Measurements from ENCODE around the gene LAMA2. TPM values are rescaled to one million over a fixed set of nuclear protein-coding genes. Genes with fewer than 3 reads are reported as not detected.

Gene LAMA2
- total and polyA plus RNA-seq, 2 experiments from 2014 or later: 0.91 to 6.4 TPM

DNA sequence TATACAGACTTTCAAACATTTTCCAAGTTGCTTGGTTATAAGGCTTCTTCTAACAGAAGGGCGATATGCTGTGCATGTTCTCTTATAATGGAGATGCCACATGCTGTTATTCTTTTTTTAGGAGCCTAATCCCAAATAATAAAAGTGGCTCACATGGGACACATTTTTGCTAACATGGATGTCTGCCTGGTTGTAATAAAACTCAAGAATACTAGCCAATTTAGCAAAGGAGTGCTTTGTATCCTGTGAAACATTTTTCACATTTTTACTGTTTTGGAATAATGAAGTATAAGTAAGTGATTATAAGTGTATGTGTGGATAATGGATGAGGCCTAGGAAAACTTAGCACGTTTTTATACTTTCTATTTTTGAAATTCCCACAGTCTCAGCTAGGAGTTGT lies 312.2 kb downstream of the LAMA2 start (continued):
- TF ChIP-seq, protein P1, sequence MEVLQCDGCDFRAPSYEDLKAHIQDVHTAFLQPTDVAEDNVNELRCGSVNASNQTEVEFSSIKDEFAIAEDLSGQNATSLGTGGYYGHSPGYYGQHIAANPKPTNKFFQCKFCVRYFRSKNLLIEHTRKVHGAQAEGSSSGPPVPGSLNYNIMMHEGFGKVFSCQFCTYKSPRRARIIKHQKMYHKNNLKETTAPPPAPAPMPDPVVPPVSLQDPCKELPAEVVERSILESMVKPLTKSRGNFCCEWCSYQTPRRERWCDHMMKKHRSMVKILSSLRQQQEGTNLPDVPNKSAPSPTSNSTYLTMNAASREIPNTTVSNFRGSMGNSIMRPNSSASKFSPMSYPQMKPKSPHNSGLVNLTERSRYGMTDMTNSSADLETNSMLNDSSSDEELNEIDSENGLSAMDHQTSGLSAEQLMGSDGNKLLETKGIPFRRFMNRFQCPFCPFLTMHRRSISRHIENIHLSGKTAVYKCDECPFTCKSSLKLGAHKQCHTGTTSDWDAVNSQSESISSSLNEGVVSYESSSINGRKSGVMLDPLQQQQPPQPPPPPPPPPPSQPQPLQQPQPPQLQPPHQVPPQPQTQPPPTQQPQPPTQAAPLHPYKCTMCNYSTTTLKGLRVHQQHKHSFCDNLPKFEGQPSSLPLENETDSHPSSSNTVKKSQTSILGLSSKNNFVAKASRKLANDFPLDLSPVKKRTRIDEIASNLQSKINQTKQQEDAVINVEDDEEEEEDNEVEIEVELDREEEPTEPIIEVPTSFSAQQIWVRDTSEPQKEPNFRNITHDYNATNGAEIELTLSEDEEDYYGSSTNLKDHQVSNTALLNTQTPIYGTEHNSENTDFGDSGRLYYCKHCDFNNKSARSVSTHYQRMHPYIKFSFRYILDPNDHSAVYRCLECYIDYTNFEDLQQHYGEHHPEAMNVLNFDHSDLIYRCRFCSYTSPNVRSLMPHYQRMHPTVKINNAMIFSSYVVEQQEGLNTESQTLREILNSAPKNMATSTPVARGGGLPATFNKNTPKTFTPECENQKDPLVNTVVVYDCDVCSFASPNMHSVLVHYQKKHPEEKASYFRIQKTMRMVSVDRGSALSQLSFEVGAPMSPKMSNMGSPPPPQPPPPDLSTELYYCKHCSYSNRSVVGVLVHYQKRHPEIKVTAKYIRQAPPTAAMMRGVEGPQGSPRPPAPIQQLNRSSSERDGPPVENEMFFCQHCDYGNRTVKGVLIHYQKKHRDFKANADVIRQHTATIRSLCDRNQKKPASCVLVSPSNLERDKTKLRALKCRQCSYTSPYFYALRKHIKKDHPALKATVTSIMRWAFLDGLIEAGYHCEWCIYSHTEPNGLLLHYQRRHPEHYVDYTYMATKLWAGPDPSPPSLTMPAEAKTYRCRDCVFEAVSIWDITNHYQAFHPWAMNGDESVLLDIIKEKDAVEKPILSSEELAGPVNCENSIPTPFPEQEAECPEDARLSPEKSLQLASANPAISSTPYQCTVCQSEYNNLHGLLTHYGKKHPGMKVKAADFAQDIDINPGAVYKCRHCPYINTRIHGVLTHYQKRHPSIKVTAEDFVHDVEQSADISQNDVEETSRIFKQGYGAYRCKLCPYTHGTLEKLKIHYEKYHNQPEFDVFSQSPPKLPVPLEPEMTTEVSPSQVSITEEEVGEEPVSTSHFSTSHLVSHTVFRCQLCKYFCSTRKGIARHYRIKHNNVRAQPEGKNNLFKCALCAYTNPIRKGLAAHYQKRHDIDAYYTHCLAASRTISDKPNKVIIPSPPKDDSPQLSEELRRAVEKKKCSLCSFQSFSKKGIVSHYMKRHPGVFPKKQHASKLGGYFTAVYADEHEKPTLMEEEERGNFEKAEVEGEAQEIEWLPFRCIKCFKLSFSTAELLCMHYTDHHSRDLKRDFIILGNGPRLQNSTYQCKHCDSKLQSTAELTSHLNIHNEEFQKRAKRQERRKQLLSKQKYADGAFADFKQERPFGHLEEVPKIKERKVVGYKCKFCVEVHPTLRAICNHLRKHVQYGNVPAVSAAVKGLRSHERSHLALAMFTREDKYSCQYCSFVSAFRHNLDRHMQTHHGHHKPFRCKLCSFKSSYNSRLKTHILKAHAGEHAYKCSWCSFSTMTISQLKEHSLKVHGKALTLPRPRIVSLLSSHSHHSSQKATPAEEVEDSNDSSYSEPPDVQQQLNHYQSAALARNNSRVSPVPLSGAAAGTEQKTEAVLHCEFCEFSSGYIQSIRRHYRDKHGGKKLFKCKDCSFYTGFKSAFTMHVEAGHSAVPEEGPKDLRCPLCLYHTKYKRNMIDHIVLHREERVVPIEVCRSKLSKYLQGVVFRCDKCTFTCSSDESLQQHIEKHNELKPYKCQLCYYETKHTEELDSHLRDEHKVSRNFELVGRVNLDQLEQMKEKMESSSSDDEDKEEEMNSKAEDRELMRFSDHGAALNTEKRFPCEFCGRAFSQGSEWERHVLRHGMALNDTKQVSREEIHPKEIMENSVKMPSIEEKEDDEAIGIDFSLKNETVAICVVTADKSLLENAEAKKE (CRISPR knock-in tag; IDR thresholded peaks at IDR 0.05): no peak
- no peak for TF ChIP-seq ZNF331 (CRISPR knock-in tag; IDR thresholded peaks at IDR 0.05; ENCODE audit: low read depth)

DNA sequence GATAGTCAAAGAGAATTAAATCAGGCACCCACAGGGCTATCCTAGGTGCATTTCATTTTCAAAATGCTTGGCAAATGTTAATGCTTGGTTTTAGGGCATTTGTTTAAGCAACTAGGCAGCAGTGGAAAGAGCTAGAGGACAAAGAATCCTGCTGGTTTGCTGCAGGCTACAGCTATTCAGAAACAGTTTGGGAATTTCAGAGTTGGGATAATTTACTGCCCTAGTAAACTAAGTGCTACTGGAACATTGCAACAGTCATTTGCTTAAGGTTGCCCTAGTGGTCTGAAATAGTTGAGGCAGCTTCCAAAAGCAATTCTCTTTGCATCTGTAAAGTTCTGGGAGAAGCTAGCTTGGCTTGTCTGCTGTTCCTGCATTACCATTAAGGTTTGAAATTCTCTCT lies 312.7 kb downstream of the LAMA2 start:
- H3K9me2 ChIP-seq (ENCODE audit: insufficient read depth): no peaks in the 10 kb centered on the region
- H3K4me1 ChIP-seq (ENCODE audit: insufficient read depth): peaks cover 26% of the 10 kb centered on the region
- peak overlapping the region; percentile 68 for H3K27ac Mint-ChIP-seq
- H3F3A ChIP-seq (replicated peaks; ENCODE audit: low read depth): no peaks in the 10 kb centered on the region
- H2AFZ ChIP-seq: no peak overlapping the region
- DNase-seq (ENCODE audit: low spot score) (peak; percentile 48), ATAC-seq (peak; percentile 84)
- H3K36me3 Mint-ChIP-seq (ENCODE audit: low read depth): no peaks in the 10 kb centered on the region
- H3K79me2 ChIP-seq (replicated peaks; ENCODE audit: insufficient read depth): no peaks in the 10 kb centered on the region
- no peak overlapping the region for H3K4me2 ChIP-seq
- H3K9me3 Mint-ChIP-seq: no peaks in the 10 kb centered on the region
- H3K4me3 Mint-ChIP-seq: no peak overlapping the region
- H4K20me1 ChIP-seq (replicated peaks; ENCODE audit: insufficient read depth): no peaks in the 10 kb centered on the region
- no peaks in the 10 kb centered on the region for H3K36me3 ChIP-seq (ENCODE audit: insufficient read depth)
- H3K27ac ChIP-seq (ENCODE audit: low read depth): peak overlapping the region; percentile 17
- no peaks in the 10 kb centered on the region for H3K27me3 ChIP-seq (ENCODE audit: insufficient read depth)
- TF ChIP-seq, protein P2, sequence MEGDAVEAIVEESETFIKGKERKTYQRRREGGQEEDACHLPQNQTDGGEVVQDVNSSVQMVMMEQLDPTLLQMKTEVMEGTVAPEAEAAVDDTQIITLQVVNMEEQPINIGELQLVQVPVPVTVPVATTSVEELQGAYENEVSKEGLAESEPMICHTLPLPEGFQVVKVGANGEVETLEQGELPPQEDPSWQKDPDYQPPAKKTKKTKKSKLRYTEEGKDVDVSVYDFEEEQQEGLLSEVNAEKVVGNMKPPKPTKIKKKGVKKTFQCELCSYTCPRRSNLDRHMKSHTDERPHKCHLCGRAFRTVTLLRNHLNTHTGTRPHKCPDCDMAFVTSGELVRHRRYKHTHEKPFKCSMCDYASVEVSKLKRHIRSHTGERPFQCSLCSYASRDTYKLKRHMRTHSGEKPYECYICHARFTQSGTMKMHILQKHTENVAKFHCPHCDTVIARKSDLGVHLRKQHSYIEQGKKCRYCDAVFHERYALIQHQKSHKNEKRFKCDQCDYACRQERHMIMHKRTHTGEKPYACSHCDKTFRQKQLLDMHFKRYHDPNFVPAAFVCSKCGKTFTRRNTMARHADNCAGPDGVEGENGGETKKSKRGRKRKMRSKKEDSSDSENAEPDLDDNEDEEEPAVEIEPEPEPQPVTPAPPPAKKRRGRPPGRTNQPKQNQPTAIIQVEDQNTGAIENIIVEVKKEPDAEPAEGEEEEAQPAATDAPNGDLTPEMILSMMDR (conservative IDR thresholded peaks at IDR 0.05; ENCODE audit: low read depth in 2 of 2): peak in 1 of 2 experiments; percentile 35; a peak in 2 of 4 replicates
- TF ChIP-seq, protein P1 (CRISPR knock-in tag; IDR thresholded peaks at IDR 0.05): no peak
- no peaks in the 10 kb centered on the region for H3K27me3 Mint-ChIP-seq (ENCODE audit: insufficient read depth, low read depth, poor library complexity)
- H3K4me3 ChIP-seq: no peak overlapping the region
- peaks cover 21% of the 10 kb centered on the region; the same call in 2 of the 3 replicates for H3K4me1 Mint-ChIP-seq
